CD4-positive, alpha-beta memory T cell (primary cell): Measurements from ENCODE around the gene IL36A. TPM values are rescaled to one million over a fixed set of nuclear protein-coding genes. Genes with fewer than 3 reads are reported as not detected.

Experiments used
- CTCF ChIA-PET: fragments of 350-600 bp; sonication (Branson Sonifier 250); formaldehyde crosslinking; loops from one replicate; lab custom pipeline; 2021; ENCODE audit warnings: inconsistent platforms; ENCODE audit not compliant: partially characterized antibody; lab: Charles Lee
- POLR2A ChIA-PET: fragments of 350-600 bp; sonication (Branson Sonifier 250); formaldehyde crosslinking; loops from one replicate; lab custom pipeline; 2021; ENCODE audit not compliant: partially characterized antibody; lab: Charles Lee
- DNase-seq, 5 donors: peaks; one replicate each; pipeline versions ENCODE4 v3.0.0 to v3.0.0-alpha.2; 2020 to 2022; ENCODE audit warnings: mixed read lengths in 1 of 5
- H3K27ac ChIP-seq: one replicate; pipeline ENCODE4 v1.7.0; 2013; ENCODE audit warnings: low read depth, low read length
- H3K27me3 ChIP-seq: 2 replicates; pipeline ENCODE4 v1.7.0; 2013; ENCODE audit warnings: mild to moderate bottlenecking, low read length, moderate library complexity; ENCODE audit not compliant: insufficient read depth
- H3K36me3 ChIP-seq: 2 replicates; pipeline ENCODE4 v1.7.0; 2013; ENCODE audit warnings: mild to moderate bottlenecking, low read length, moderate library complexity; ENCODE audit not compliant: insufficient read depth
- H3K4me1 ChIP-seq: 2 replicates; pipeline ENCODE4 v1.7.0; 2013; ENCODE audit warnings: mild to moderate bottlenecking, low read length, moderate library complexity; ENCODE audit not compliant: insufficient read depth
- H3K4me3 ChIP-seq, 2 donors: one replicate each; pipeline ENCODE4 v1.7.0; 2013; ENCODE audit warnings: low read length in 2 of 2, mild to moderate bottlenecking in 1 of 2
- H3K9me3 ChIP-seq, 2 donors: one replicate each; pipeline ENCODE4 v1.7.0; 2013; ENCODE audit warnings: low read length in 2 of 2, control low read depth in 1 of 2; ENCODE audit not compliant: control insufficient read depth in 1 of 2
- H3K27ac Mint-ChIP-seq, 7 donors: one replicate each; pipeline ENCODE4 v1.8.0; 2020 to 2021; ENCODE audit warnings: mixed read lengths in 7 of 7, mild to moderate bottlenecking in 6 of 7, inconsistent platforms in 3 of 7, moderate library complexity in 3 of 7
- H3K27me3 Mint-ChIP-seq, 2 donors: one replicate each; pipeline ENCODE4 v1.8.0; 2020 to 2021; ENCODE audit warnings: mixed read lengths in 2 of 2
- H3K36me3 Mint-ChIP-seq, 2 donors: one replicate each; pipeline ENCODE4 v1.8.0; 2020 to 2021; ENCODE audit warnings: mixed read lengths in 2 of 2, inconsistent platforms in 1 of 2, mild to moderate bottlenecking in 1 of 2
- H3K4me1 Mint-ChIP-seq, 4 donors: one replicate each; pipeline ENCODE4 v1.8.0; 2020 to 2021; ENCODE audit warnings: mixed read lengths in 4 of 4, mild to moderate bottlenecking in 1 of 4
- H3K4me3 Mint-ChIP-seq, 8 donors: one replicate each; pipeline ENCODE4 v1.8.0; 2020 to 2021; ENCODE audit warnings: mixed read lengths in 8 of 8, mild to moderate bottlenecking in 7 of 8, moderate library complexity in 6 of 8, inconsistent platforms in 3 of 8
- H3K9me3 Mint-ChIP-seq, 8 donors: one replicate each; pipeline ENCODE4 v1.8.0; 2020 to 2021; ENCODE audit warnings: mixed read lengths in 8 of 8, mild to moderate bottlenecking in 5 of 8, inconsistent platforms in 3 of 8, moderate library complexity in 1 of 8
- intact Hi-C: fragments of 100-400 bp; cut with micrococcal nuclease; formaldehyde crosslinking; loops from one replicate; pipeline ENCODE4 v1.15.1; 2023
- polyA plus RNA-seq, 2 donors: library from polyadenylated mRNA; unstranded; fragments of 300-500 nt; fragmentation: Illumina TruSeq; gene quantifications; one replicate each; pipeline ENCODE4 v1.2.3, GENCODE V29; 2021
- total RNA-seq, 2 experiments: library from RNA; stranded (reverse); gene quantifications; one replicate each; pipeline ENCODE4 v1.2.3, GENCODE V29; 2021

IL36A gene
- total and polyA plus RNA-seq, 4 experiments from 2014 or later: 0.56 TPM; not detected in 3

GRCh38 chr2:113025737-113026136 is 20.5 kb downstream of the IL36A start:
- Mint-ChIP-seq H3K27me3 (peaks cover 13 to 19% of the 10 kb centered on the region in 2 donors), H3K4me3 (no peak overlapping the region), H3K9me3 (no peaks in the 10 kb centered on the region), H3K27ac (no peak overlapping the region), H3K4me1 (peaks cover 0 to 2% (median 0%) of the 10 kb centered on the region in 4 donors), H3K36me3 (no peaks in the 10 kb centered on the region)
- Histone ChIP-seq H3K4me1 (no peaks in the 10 kb centered on the region), H3K4me3 (no peak overlapping the region), H3K27me3 (no peaks in the 10 kb centered on the region), H3K36me3 (no peaks in the 10 kb centered on the region), H3K9me3 (no peaks in the 10 kb centered on the region), H3K27ac (no peak overlapping the region)
- CTCF ChIA-PET: interaction anchor here (1.0 kb wide), 1 partner anchor 54 kb away, joined by 3 read pairs; no protein-coding TSS in a partner anchor
- DNase-seq: no peak
- intact Hi-C loops: no loop called here
- POLR2A ChIA-PET: no interaction called here

- H3K9me3 ChIP-seq: no peaks in the 10 kb centered on the region
- CTCF ChIA-PET: no interaction called here
- peaks cover 13 to 16% of the 10 kb centered on the region in 2 donors for H3K27me3 Mint-ChIP-seq
- H3K4me1 Mint-ChIP-seq: peaks cover 0 to 2% (median 0%) of the 10 kb centered on the region in 4 donors
- no peaks in the 10 kb centered on the region for H3K27me3 ChIP-seq
- H3K27ac Mint-ChIP-seq: no peak overlapping the region
- DNase-seq: no peak
- H3K9me3 Mint-ChIP-seq: no peaks in the 10 kb centered on the region
- POLR2A ChIA-PET: no interaction called here
- no peaks in the 10 kb centered on the region for H3K36me3 ChIP-seq
- H3K4me3 ChIP-seq: no peak overlapping the region
- H3K4me3 Mint-ChIP-seq: no peak overlapping the region
- intact Hi-C loops: no loop called here
- H3K36me3 Mint-ChIP-seq: no peaks in the 10 kb centered on the region
- no peak overlapping the region for H3K27ac ChIP-seq
- H3K4me1 ChIP-seq: no peaks in the 10 kb centered on the region
Observed at GRCh38 chr2:113027691-113028090, 22.4 kb downstream of the IL36A start.

- Mint-ChIP-seq H3K4me1 (peaks cover 0 to 2% (median 0%) of the 10 kb centered on the region in 4 donors), H3K27me3 (peaks cover 13 to 16% of the 10 kb centered on the region in 2 donors), H3K4me3 (no peak overlapping the region), H3K36me3 (no peaks in the 10 kb centered on the region), H3K9me3 (no peaks in the 10 kb centered on the region), H3K27ac (peak overlapping the region in 1 of 7 donors; percentile 11)
- no peak overlapping the region for H3K4me3 ChIP-seq
- no peaks in the 10 kb centered on the region for H3K36me3 ChIP-seq
- H3K27ac ChIP-seq: no peak overlapping the region
- ChIA-PET POLR2A (no interaction called here), CTCF (no interaction called here)
- DNase-seq: no peak
- no peaks in the 10 kb centered on the region for H3K4me1 ChIP-seq
- intact Hi-C loops: no loop called here
- H3K9me3 ChIP-seq: no peaks in the 10 kb centered on the region
- H3K27me3 ChIP-seq: no peaks in the 10 kb centered on the region
Observed at GRCh38 chr2:113028112-113028511, 22.9 kb downstream of the IL36A start.

GRCh38 chr2:113032737-113033136 is 27.5 kb downstream of the IL36A start:
- H3K9me3 Mint-ChIP-seq: peaks cover 0 to 1% (median 0%) of the 10 kb centered on the region in 8 donors
- no peaks in the 10 kb centered on the region for H3K4me1 ChIP-seq
- H3K4me1 Mint-ChIP-seq: no peaks in the 10 kb centered on the region
- H3K36me3 ChIP-seq: no peaks in the 10 kb centered on the region
- no peak overlapping the region for H3K27ac ChIP-seq
- POLR2A ChIA-PET: no interaction called here
- no peaks in the 10 kb centered on the region for H3K36me3 Mint-ChIP-seq
- no peak for DNase-seq
- H3K27me3 ChIP-seq: no peaks in the 10 kb centered on the region
- H3K4me3 Mint-ChIP-seq: no peak overlapping the region
- CTCF ChIA-PET: interaction anchor here (1.6 kb wide), 1 partner anchor 13 kb away, joined by 3 read pairs; no protein-coding TSS in a partner anchor
- H3K27ac Mint-ChIP-seq: peak overlapping the region in 1 of 7 donors; percentile 45
- peaks cover 10 to 13% of the 10 kb centered on the region in 2 donors for H3K27me3 Mint-ChIP-seq
- H3K9me3 ChIP-seq: no peaks in the 10 kb centered on the region
- no peak overlapping the region for H3K4me3 ChIP-seq
- intact Hi-C loops: no loop called here

GRCh38 chr2:113034016-113034415 is 28.8 kb downstream of the IL36A start:
- no peak for DNase-seq
- CTCF ChIA-PET: no interaction called here
- intact Hi-C loops: no loop called here
- Histone ChIP-seq H3K36me3 (no peaks in the 10 kb centered on the region), H3K9me3 (no peaks in the 10 kb centered on the region), H3K4me1 (no peaks in the 10 kb centered on the region), H3K4me3 (no peak overlapping the region), H3K27ac (no peak overlapping the region), H3K27me3 (no peaks in the 10 kb centered on the region)
- H3K4me1 Mint-ChIP-seq: no peaks in the 10 kb centered on the region
- POLR2A ChIA-PET: no interaction called here
- peaks cover 15 to 18% of the 10 kb centered on the region in 2 donors for H3K27me3 Mint-ChIP-seq
- H3K27ac Mint-ChIP-seq: no peak overlapping the region
- H3K36me3 Mint-ChIP-seq: no peaks in the 10 kb centered on the region
- peaks cover 0 to 1% (median 0%) of the 10 kb centered on the region in 8 donors for H3K9me3 Mint-ChIP-seq
- H3K4me3 Mint-ChIP-seq: no peak overlapping the region

GRCh38 chr2:113036763-113037162 is 31.5 kb downstream of the IL36A start:
- DNase-seq: no peak
- H3K27ac ChIP-seq: no peak overlapping the region
- peaks cover 0 to 4% (median 2%) of the 10 kb centered on the region in 4 donors for H3K4me1 Mint-ChIP-seq
- ChIA-PET CTCF (no interaction called here), POLR2A (no interaction called here)
- no peaks in the 10 kb centered on the region for H3K9me3 ChIP-seq
- intact Hi-C loops: no loop called here
- H3K4me1 ChIP-seq: no peaks in the 10 kb centered on the region
- no peaks in the 10 kb centered on the region for H3K36me3 ChIP-seq
- H3K4me3 Mint-ChIP-seq: no peak overlapping the region
- no peaks in the 10 kb centered on the region for H3K27me3 ChIP-seq
- H3K9me3 Mint-ChIP-seq: peaks cover 0 to 1% (median 0%) of the 10 kb centered on the region in 8 donors
- H3K27me3 Mint-ChIP-seq: peaks cover 12 to 13% of the 10 kb centered on the region in 2 donors
- H3K36me3 Mint-ChIP-seq: no peaks in the 10 kb centered on the region
- H3K4me3 ChIP-seq: no peak overlapping the region
- H3K27ac Mint-ChIP-seq: no peak overlapping the region

GRCh38 chr2:113038291-113038690 is 33.0 kb downstream of the IL36A start:
- Histone ChIP-seq H3K27ac (no peak overlapping the region), H3K9me3 (no peaks in the 10 kb centered on the region), H3K27me3 (no peaks in the 10 kb centered on the region), H3K4me3 (no peak overlapping the region), H3K36me3 (no peaks in the 10 kb centered on the region), H3K4me1 (no peaks in the 10 kb centered on the region)
- ChIA-PET POLR2A (no interaction called here), CTCF (no interaction called here)
- H3K4me3 Mint-ChIP-seq: no peak overlapping the region
- H3K27me3 Mint-ChIP-seq: peaks cover 12 to 13% of the 10 kb centered on the region in 2 donors
- H3K27ac Mint-ChIP-seq: no peak overlapping the region
- peaks cover 0 to 4% (median 2%) of the 10 kb centered on the region in 4 donors for H3K4me1 Mint-ChIP-seq
- no peak for DNase-seq
- no peaks in the 10 kb centered on the region for H3K36me3 Mint-ChIP-seq
- intact Hi-C loops: no loop called here
- H3K9me3 Mint-ChIP-seq: peaks cover 0 to 1% (median 0%) of the 10 kb centered on the region in 8 donors
